GM18505 (cell line): ENCODE measurements around the gene SETDB2.

Source experiments
- ATAC-seq: cut with Tn5 transposase; IDR thresholded peaks from one replicate; pipeline ENCODE4 v1.9.1; 2021; ENCODE audit not compliant: unreplicated experiment
- POLR2A ChIP-seq: IDR thresholded peaks from 4 replicates; pipeline ENCODE4 v1.6.1; 2011; ENCODE audit warnings: borderline replicate concordance; ENCODE audit not compliant: insufficient read depth, insufficient read length; ENCODE audit errors: extremely low read depth

Gene SETDB2

DNA sequence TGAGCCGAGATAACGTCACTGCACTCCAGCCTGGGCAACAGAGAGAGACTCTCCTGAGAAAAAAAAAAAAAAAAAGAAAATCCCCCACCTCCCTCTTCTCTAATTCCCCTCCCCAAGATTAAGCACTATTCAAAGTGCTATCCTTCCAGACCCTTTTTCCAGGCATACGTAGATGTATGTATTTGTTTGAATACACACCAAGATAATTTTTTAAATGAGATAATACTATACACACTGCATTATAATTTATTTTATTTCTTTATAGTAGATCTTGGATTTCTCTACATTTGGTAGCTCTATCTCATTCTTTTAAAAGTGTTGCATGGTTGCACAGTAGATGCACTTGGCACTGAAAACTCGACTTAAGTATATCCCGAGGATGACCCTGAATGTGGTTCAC is 32.7 kb upstream of the SETDB2 start:
- TF ChIP-seq POLR2A = no peak
- ATAC-seq = no peak

GRCh38 chr13:49412749-49413148 is 31.3 kb upstream of the SETDB2 start:
- no peak for ATAC-seq
- TF ChIP-seq POLR2A = no peak

DNA sequence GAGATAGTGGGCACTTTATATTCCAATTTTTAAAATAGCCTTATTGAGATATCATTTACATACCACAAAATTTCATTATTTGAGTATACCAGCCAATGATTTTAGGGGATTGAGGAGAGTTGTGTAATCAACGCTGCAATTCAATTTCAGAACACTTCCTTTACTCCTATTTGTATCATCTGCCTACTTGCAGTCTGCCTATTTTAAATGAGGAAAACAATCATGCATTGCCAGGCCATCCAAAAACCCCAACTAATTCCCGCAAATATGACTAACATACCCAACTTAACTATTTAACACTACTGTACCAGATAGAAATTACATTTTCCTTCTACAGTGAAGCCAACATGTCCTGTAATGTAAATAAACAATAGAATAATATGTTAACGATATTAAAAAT is 26.9 kb upstream of the SETDB2 start:
- no peak for TF ChIP-seq POLR2A
- ATAC-seq = no peak

DNA sequence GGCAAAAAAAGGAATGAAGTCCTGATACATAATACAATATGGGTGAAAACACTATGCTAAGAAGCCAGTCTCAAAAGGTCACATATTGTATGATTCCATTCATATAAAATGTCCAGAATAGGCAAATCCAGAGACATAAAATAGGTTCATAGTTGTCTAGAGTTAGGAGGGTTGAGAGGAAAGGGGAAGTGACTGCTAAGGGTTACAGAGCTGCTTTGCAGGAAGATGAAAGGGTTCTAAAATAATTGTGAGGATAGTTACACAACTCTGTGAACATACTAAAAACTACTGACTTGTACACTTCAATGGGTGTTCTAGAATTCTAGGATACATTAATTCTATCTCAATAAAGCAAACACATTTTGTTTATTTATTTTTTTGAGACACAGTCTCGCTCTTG is 25.9 kb upstream of the SETDB2 start:
- no peak for TF ChIP-seq POLR2A
- no peak for ATAC-seq

GRCh38 chr13:49419276-49419675 is 24.8 kb upstream of the SETDB2 start:
- ATAC-seq = no peak
- TF ChIP-seq POLR2A = no peak

DNA sequence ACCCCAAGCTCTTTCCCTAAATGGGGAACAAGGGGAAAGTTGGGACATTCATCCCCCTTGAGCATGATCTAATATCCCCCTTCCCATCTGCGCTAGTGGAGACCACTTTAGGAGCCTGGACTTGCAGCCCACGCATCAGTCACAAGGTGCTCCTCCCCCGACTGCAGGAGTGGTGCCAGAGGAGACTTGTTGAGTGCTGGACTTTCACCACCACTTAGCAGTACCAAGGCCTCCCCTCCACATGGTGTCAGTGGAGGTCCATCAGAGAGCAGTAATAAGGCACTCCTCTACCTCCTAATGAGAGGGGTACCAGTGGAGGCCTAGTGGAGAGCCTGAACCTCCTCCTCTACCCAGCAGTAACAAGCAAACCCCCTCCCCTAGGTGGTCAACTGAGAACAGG is 22.7 kb upstream of the SETDB2 start:
- no peak for ATAC-seq
- TF ChIP-seq POLR2A = no peak

DNA sequence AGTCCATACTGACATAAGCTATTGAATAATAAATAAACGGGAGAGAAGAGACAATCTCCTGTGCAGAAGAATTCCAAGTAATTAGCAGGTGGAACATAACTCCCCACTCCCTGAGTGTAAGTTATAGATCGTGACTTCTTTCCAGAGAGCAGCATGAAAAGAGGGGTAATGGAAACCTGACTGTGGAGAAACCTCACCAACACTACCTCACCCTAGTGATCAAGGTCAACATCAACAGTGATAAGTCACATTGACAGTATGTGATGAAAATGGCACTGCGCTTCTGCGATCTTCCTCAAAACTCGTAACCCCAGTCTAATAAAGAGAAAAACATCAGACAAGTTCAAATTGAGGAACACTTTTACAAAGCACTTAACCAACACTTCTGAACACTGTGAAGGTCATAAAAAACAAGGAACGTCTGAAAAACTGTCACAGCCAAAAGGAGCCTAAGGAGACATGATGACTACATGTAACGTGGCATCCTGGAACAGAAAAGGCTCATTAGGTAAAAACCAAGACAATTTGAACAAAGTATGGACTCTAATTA is 20.0 kb upstream of the SETDB2 start:
- no peak for TF ChIP-seq POLR2A
- no peak for ATAC-seq

- no peak for ATAC-seq
- TF ChIP-seq POLR2A = no peak
These were observed 15.9 kb upstream of the SETDB2 start for GRCh38 chr13:49428041-49428763.

DNA sequence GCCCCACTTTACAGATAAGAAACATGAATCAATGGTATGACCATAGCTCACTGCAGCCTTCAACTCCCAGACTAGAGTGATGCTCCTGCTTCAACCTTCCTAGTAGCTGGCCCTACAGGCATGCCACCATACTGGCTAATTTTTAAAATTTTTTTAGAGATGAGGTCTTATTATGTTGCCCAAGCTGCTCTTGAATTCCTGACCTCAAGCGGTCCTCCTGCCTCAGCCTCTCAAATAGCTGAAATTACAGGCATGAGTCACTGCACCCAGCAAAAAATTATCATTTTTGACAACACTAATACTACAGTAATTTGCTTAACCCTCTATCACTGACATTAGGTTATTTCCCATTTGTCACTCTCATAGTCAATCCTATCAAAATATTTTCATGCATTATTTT is 15.0 kb upstream of the SETDB2 start:
- TF ChIP-seq POLR2A = no peak
- ATAC-seq = no peak

GRCh38 chr13:49435992-49436391 is 8.1 kb upstream of the SETDB2 start:
- no peak for TF ChIP-seq POLR2A
- no peak for ATAC-seq

DNA sequence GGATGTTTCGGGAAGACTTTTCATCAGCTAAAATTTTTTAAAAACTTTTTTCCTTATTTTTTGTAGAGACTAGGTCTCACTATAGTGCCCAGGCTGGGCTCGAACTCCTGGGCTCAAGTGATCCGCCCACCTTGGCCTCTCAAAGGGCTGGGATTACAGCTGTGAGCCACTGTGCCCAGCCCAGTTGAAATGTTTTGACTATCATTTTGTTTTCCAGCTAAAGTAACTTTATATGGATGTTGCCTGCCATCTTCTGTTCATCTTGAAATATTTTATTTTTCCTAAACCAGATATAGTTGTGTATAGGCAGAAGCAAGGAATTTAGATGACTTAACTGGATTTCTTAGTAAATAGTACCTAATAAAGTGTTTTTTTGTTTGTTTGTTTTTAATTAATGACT is 7.2 kb upstream of the SETDB2 start:
- ATAC-seq = no peak
- no peak for TF ChIP-seq POLR2A

DNA sequence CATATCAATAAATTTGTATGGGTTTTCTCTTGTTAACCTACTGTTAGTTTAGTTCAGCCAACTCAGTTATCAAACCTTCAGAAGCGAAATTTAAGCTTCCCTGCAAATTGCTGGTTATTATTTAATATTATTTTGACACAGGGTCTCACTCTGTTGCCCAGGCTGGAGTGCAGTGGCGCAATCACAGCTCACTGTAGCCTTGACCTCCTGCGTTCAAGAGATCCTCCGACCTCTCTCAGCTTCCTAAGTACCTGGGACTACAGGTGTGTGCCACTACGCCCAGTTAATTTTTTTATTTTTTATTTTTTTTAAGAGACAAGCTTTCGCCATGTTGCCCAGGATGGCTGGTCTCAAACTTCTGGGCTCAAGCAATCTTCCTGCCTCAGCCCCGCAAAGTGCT is 6.4 kb upstream of the SETDB2 start:
- no peak for TF ChIP-seq POLR2A
- ATAC-seq = no peak

DNA sequence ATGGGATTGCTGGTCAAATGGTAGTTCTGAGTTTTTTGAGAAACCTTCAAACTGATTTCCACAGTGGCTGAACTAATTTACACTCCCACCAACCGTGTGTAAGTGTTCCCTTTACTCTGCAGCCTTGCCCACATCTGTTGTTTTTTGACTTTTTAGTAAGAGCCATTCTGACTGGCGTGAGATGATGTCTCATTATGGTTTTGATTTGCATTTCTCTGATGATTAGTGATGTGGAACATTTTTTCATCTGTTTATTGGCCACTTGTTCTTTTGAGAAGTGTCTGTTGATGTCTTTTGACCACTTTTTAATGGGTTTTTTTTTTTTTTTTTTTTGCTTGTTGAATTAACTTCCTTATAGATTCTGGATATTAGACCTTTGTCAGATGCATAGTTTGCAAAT is 4.5 kb upstream of the SETDB2 start:
- TF ChIP-seq POLR2A = no peak
- no peak for ATAC-seq

DNA sequence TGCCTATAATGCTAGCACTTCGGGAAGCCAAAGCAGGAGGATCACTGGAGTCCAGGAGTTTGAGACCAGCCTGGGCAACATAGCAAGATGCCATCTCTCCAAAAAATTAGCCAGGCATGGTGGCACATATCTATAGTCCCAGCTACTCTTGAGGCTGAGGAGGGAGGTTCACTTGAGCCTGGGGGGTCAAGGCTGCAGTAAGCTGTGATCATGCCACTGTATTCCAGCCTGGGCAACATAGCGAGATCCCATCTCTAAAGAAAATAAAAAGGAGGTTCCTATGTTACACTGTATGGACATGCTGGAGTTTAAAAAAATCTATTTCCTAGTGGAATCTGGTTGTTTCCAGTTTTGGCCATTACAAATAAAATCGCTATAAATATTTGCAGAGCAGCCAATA is 2.8 kb upstream of the SETDB2 start:
- no peak for ATAC-seq
- no peak for TF ChIP-seq POLR2A
